ENCODE data around the gene LNPEP. TPM values are rescaled to one million over a fixed set of nuclear protein-coding genes. Genes with fewer than 3 reads are reported as not detected.

Gene LNPEP
- total and polyA plus RNA-seq, 2 of the 4 experiments (the other 2 are of a cell fraction) = 3.6 to 27.4 TPM

DNA sequence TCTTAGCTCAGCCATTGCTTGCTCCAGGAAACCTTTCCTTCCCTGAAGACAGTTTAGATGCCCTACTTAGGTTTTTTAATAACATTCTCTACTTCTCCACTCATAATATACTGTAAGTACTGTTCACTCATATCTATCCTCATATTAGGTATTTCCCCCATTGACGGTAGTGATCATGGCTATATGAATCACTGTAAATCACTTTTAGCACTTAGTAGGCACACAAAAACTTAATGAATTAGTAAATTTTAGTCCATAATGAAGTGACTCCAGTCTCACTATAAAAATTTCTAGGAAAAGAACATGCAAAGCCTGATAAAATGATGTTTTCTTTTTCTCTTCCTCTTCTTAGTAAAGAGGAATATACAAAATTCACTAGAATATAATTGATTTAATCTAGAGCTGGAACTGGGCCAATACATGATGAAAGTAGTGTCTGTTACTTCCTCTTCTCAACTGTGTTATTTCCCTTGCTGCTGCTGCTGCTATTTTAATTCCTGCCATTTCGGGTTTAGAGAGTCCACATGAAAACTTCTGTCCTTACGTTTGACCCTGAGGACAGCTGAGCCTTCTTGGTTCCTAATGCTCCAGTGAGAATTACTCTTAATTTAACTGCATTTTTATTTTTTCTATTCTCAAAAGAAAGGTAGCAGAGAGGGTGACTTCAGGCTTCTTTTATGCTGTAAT, 73.5 kb downstream of the LNPEP start:
- intact Hi-C loops (cut with micrococcal nuclease) = no loop called here
- in situ Hi-C loops (cut with MboI; ENCODE audit: low sequenced_read_pairs) = no loop called here

More for the DNA sequence above, 73.5 kb downstream of the LNPEP start:
- ChIA-PET CTCF (no interaction called here), POLR2A (ENCODE audit: unreplicated experiment) (no interaction called here)
- DNase-seq (no peak), ATAC-seq (ENCODE audit: low read depth) (no peak)
- Histone ChIP-seq H2AFZ (replicated peaks; ENCODE audit: low read length, poor library complexity) (no peak overlapping the region), H3K56ac (ENCODE audit: extremely low read depth, insufficient read depth, low read length) (no peak overlapping the region), H2BK15ac (ENCODE audit: low read depth, low read length) (no peak overlapping the region), H3K9me3 (ENCODE audit: control insufficient read depth, insufficient read depth, low read length) (no peaks in the 10 kb centered on the region), H2BK5ac (ENCODE audit: low read depth, low read length, poor library complexity, severe bottlenecking) (no peak overlapping the region), H2AK5ac (ENCODE audit: low read depth, low read length) (no peak overlapping the region), H4K5ac (ENCODE audit: low read depth, low read length) (no peak overlapping the region), H2AK9ac (replicated peaks; ENCODE audit: low read depth, low read length, poor library complexity) (no peak overlapping the region), H3K27me3 (ENCODE audit: control insufficient read depth, insufficient read depth, low read length) (no peaks in the 10 kb centered on the region), H3K79me1 (ENCODE audit: low read depth in 1 of 2, low read length in 2 of 2) (no peaks in the 10 kb centered on the region), H3K4me3 (ENCODE audit: insufficient read depth, low read depth, low read length) (no peak overlapping the region), H4K8ac (ENCODE audit: low read depth in 2 of 2, low read length in 2 of 2) (no peak overlapping the region), H3K4me1 (ENCODE audit: control insufficient read depth, insufficient read depth, low read length) (no peaks in the 10 kb centered on the region), H3K4ac (ENCODE audit: low read depth, low read length) (no peak overlapping the region), H3K36me3 (ENCODE audit: control insufficient read depth, insufficient read depth, low read length) (0 out of 2 replicates have a peak, but pooled peaks cover 3% of the 10 kb centered on the region), H2BK120ac (ENCODE audit: low read depth, low read length) (no peak overlapping the region), H3K14ac (replicated peaks; ENCODE audit: low read depth, low read length) (no peak overlapping the region), H2BK20ac (ENCODE audit: low read depth, low read length) (no peak overlapping the region), H3K9ac (ENCODE audit: low read depth, low read length) (no peak overlapping the region), H3K18ac (ENCODE audit: low read depth, low read length) (no peak overlapping the region), H3K9me1 (ENCODE audit: insufficient read depth, low read length) (peaks cover 3% of the 10 kb centered on the region; the same call in 1 of the 2 replicates), H3K4me2 (ENCODE audit: low read depth, low read length) (no peak overlapping the region), H3K23ac (ENCODE audit: low read depth, low read length) (no peak overlapping the region), H4K20me1 (ENCODE audit: insufficient read depth, low read length) (no peaks in the 10 kb centered on the region), H3K27ac (ENCODE audit: insufficient read depth, low read length) (no peak overlapping the region), H4K91ac (ENCODE audit: insufficient read depth, low read depth, low read length) (no peak overlapping the region)
- TF ChIP-seq, protein P1, sequence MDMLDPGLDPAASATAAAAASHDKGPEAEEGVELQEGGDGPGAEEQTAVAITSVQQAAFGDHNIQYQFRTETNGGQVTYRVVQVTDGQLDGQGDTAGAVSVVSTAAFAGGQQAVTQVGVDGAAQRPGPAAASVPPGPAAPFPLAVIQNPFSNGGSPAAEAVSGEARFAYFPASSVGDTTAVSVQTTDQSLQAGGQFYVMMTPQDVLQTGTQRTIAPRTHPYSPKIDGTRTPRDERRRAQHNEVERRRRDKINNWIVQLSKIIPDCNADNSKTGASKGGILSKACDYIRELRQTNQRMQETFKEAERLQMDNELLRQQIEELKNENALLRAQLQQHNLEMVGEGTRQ (IDR thresholded peaks at IDR 0.05; ENCODE audit: low read depth, low read length) = no peak
- TF ChIP-seq MXI1 (IDR thresholded peaks at IDR 0.05; ENCODE audit: borderline replicate concordance, low read depth, low read length) = no peak
- TF ChIP-seq BHLHE40 (IDR thresholded peaks at IDR 0.05; ENCODE audit: low read depth, low read length) = no peak
- TF ChIP-seq MAZ (IDR thresholded peaks at IDR 0.05; ENCODE audit: borderline replicate concordance, low read depth, low read length) = no peak
- dilution Hi-C loops (cut with HindIII; ENCODE audit: low sequenced_read_pairs, unreplicated experiment) = no loop called here
- no TSS peak for BruUV-seq (replicated peaks)
- WGBS, 2 experiments (ENCODE audit: extremely low coverage in 2 of 2, insufficient read length in 1 of 2) = no CpG with 5 or more reads among the region's 3 CpGs
